GM23338 (cell line): ENCODE results near the gene TSPAN13. TPM values are rescaled to one million over a fixed set of nuclear protein-coding genes. Genes with fewer than 3 reads are reported as not detected.

Experiments used
- ATAC-seq: fragments of 200-7000 bp; cut with Tn5 transposase; 3 replicates; pipeline ENCODE4 v1.9.1; 2020
- DNase-seq: peaks from one replicate; pipeline ENCODE4 v3.0.0-alpha.2; 2015; ENCODE audit warnings: low spot score
- H2AFZ ChIP-seq: fragments of 200-600 bp; sonication (generic); 2 replicates; pipeline ENCODE4 v1.8.0; 2016; ENCODE audit warnings: antibody characterized with exemption, mild to moderate bottlenecking, moderate library complexity
- H3F3A ChIP-seq: fragments of 200-600 bp; sonication (generic); replicated peaks from 2 replicates; pipeline ENCODE4 v1.8.0; 2017; ENCODE audit warnings: antibody characterized with exemption, mixed run types, low read depth
- H3K27ac ChIP-seq: fragments of 200-600 bp; sonication (generic); 2 replicates; pipeline ENCODE4 v1.6.1; 2016; ENCODE audit warnings: low read depth
- H3K27me3 ChIP-seq: fragments of 200-600 bp; sonication (generic); 2 replicates; pipeline ENCODE4 v1.8.0; 2016; ENCODE audit warnings: mild to moderate bottlenecking, mixed run types, moderate library complexity; ENCODE audit not compliant: insufficient read depth
- H3K36me3 ChIP-seq: fragments of 200-600 bp; sonication (generic); 2 replicates; pipeline ENCODE4 v1.8.0; 2016; ENCODE audit warnings: mild to moderate bottlenecking; ENCODE audit not compliant: insufficient read depth
- H3K4me1 ChIP-seq: fragments of 200-600 bp; sonication (generic); 2 replicates; pipeline ENCODE4 v1.8.0; 2016; ENCODE audit warnings: mild to moderate bottlenecking, moderate library complexity; ENCODE audit not compliant: insufficient read depth
- H3K4me2 ChIP-seq: fragments of 200-600 bp; sonication (generic); 2 replicates; pipeline ENCODE4 v1.7.1; 2017; ENCODE audit warnings: mixed run types
- H3K4me3 ChIP-seq: fragments of 200-600 bp; sonication (generic); 2 replicates; pipeline ENCODE4 v1.6.1; 2016; ENCODE audit warnings: mixed run types
- H3K79me2 ChIP-seq: fragments of 200-600 bp; sonication (generic); replicated peaks from 2 replicates; pipeline ENCODE4 v1.8.0; 2017; ENCODE audit warnings: mild to moderate bottlenecking; ENCODE audit not compliant: insufficient read depth
- H3K9me2 ChIP-seq: fragments of 200-600 bp; sonication (generic); 2 replicates; pipeline ENCODE4 v1.8.0; 2017; ENCODE audit not compliant: insufficient read depth
- H4K20me1 ChIP-seq: fragments of 200-600 bp; sonication (generic); replicated peaks from 2 replicates; pipeline ENCODE4 v1.8.0; 2017; ENCODE audit warnings: mild to moderate bottlenecking; ENCODE audit not compliant: insufficient read depth
- H3K27ac Mint-ChIP-seq: 2 replicates; pipeline ENCODE4 v1.8.0; 2020; ENCODE audit warnings: inconsistent platforms, mild to moderate bottlenecking, moderate library complexity, mixed read lengths
- H3K27me3 Mint-ChIP-seq: 3 replicates; pipeline ENCODE4 v1.8.0; 2022; ENCODE audit warnings: low read depth, mild to moderate bottlenecking, moderate library complexity, mixed read lengths, inconsistent platforms; ENCODE audit not compliant: insufficient read depth, poor library complexity
- H3K36me3 Mint-ChIP-seq: 3 replicates; pipeline ENCODE4 v1.8.0; 2021; ENCODE audit warnings: low read depth, mild to moderate bottlenecking, inconsistent platforms, moderate library complexity, mixed read lengths
- H3K4me1 Mint-ChIP-seq: 3 replicates; pipeline ENCODE4 v1.8.0; 2020; ENCODE audit warnings: mild to moderate bottlenecking, inconsistent platforms, mixed read lengths
- H3K4me3 Mint-ChIP-seq: 3 replicates; pipeline ENCODE4 v1.8.0; 2021; ENCODE audit warnings: moderate library complexity, mild to moderate bottlenecking, inconsistent platforms, mixed read lengths
- H3K9me3 Mint-ChIP-seq: 3 replicates; pipeline ENCODE4 v1.8.0; 2020; ENCODE audit warnings: moderate library complexity, mild to moderate bottlenecking, inconsistent platforms, mixed read lengths
- CTCF ChIP-seq, 2 experiments: fragments of 200-600 bp in 1 of 2; sonication (generic) in 1 of 2; conservative IDR thresholded peaks; 2 replicates each; pipeline versions ENCODE4 v1.5.1 to v1.6.1; 2016 to 2017; ENCODE audit warnings: antibody characterized with exemption in 2 of 2, low read depth in 2 of 2, mild to moderate bottlenecking in 2 of 2, moderate library complexity in 1 of 2
- ETS1 ChIP-seq: IDR thresholded peaks from 2 replicates; pipeline ENCODE4 v1.6.1; 2016; ENCODE audit warnings: antibody characterized with exemption
- EZH2 ChIP-seq: fragments of 200-600 bp; sonication (generic); IDR thresholded peaks from one replicate; pipeline ENCODE4 v1.8.0; 2017; ENCODE audit warnings: antibody characterized with exemption, mild to moderate bottlenecking, low read depth; ENCODE audit not compliant: unreplicated experiment
- NANOG ChIP-seq: IDR thresholded peaks from 2 replicates; pipeline ENCODE4 v1.6.1; 2016; ENCODE audit warnings: antibody characterized with exemption, borderline replicate concordance
- POLR2AphosphoS5 ChIP-seq: IDR thresholded peaks from 2 replicates; pipeline ENCODE4 v1.6.1; 2016; ENCODE audit warnings: antibody characterized with exemption, low read depth
- REST ChIP-seq: IDR thresholded peaks from one replicate; pipeline ENCODE4 v1.6.1; 2018; ENCODE audit warnings: antibody characterized with exemption; ENCODE audit not compliant: unreplicated experiment
- STAT1 ChIP-seq: IDR thresholded peaks from one replicate; pipeline ENCODE4 v1.6.1; 2016; ENCODE audit warnings: antibody characterized with exemption; ENCODE audit not compliant: unreplicated experiment
- ZNF114 ChIP-seq: fragments of 250-450 bp; sonication (Bioruptor Pico); IDR thresholded peaks from 2 replicates; pipeline ENCODE4 v1.5.0; 2020; ENCODE audit warnings: mild to moderate bottlenecking, moderate library complexity
- ZNF331 ChIP-seq: fragments of 250-450 bp; sonication (Bioruptor Pico); IDR thresholded peaks from 2 replicates; pipeline ENCODE4 v1.5.0; 2020; ENCODE audit warnings: low read depth, mild to moderate bottlenecking, moderate library complexity
- polyA plus RNA-seq: library from polyadenylated mRNA; unstranded; fragments of >200 nt; fragmentation: Nextera tagmentation; extraction: Ambion mirVana; gene quantifications from 2 replicates; pipeline ENCODE4 v1.2.1, GENCODE V29; 2016
- total RNA-seq: library from RNA; depleted of rRNA; stranded (reverse); fragments of >200 nt; shearing (Covaris generic); gene quantifications from 2 replicates; pipeline ENCODE4 v1.2.3, GENCODE V29; 2014

TSPAN13 gene
- total and polyA plus RNA-seq, 2 experiments from 2014 or later: 27.6 to 40.9 TPM

GRCh38 chr7:16785846-16786245 lies 32.3 kb downstream of the TSPAN13 start:
- H3K4me3 Mint-ChIP-seq: no peak overlapping the region
- H4K20me1 ChIP-seq: no peaks in the 10 kb centered on the region
- no peaks in the 10 kb centered on the region for H3K36me3 ChIP-seq
- no peaks in the 10 kb centered on the region for H3K79me2 ChIP-seq
- no peaks in the 10 kb centered on the region for H3K9me2 ChIP-seq
- H3K9me3 Mint-ChIP-seq: no peaks in the 10 kb centered on the region
- no peaks in the 10 kb centered on the region for H3K27me3 ChIP-seq
- no peak overlapping the region for H3K4me3 ChIP-seq
- H3K36me3 Mint-ChIP-seq: no peaks in the 10 kb centered on the region
- ATAC-seq (no peak), DNase-seq (no peak)
- H3K4me1 Mint-ChIP-seq: no peaks in the 10 kb centered on the region; the same call in 2 of the 3 replicates
- H3F3A ChIP-seq: no peaks in the 10 kb centered on the region
- no peak overlapping the region for H3K27ac Mint-ChIP-seq
- no peak for TF ChIP-seq EZH2
- TF ChIP-seq CTCF (conservative IDR thresholded peaks at IDR 0.05; ENCODE audit: low read depth in 2 of 2): no peak
- no peak for TF ChIP-seq REST
- no peak for TF ChIP-seq STAT1
- TF ChIP-seq ZNF114 (CRISPR knock-in tag): no peak
- no peak for TF ChIP-seq ZNF331
- H3K27ac ChIP-seq: no peak overlapping the region
- H3K4me2 ChIP-seq: no peak overlapping the region
- H3K27me3 Mint-ChIP-seq: no peaks in the 10 kb centered on the region
- no peaks in the 10 kb centered on the region for H3K4me1 ChIP-seq
- no peak overlapping the region for H2AFZ ChIP-seq

- no peaks in the 10 kb centered on the region for H3K27me3 Mint-ChIP-seq
- TF ChIP-seq ETS1 (no peak), NANOG (no peak), POLR2AphosphoS5 (no peak), EZH2 (no peak), REST (no peak)
Observed at GRCh38 chr7:16786257-16786656, 32.7 kb downstream of the TSPAN13 start.

More at GRCh38 chr7:16786257-16786656, 32.7 kb downstream of the TSPAN13 start:
- Histone ChIP-seq H3F3A (no peaks in the 10 kb centered on the region), H3K4me1 (no peaks in the 10 kb centered on the region), H3K9me2 (no peaks in the 10 kb centered on the region), H3K36me3 (no peaks in the 10 kb centered on the region), H3K4me3 (no peak overlapping the region), H4K20me1 (no peaks in the 10 kb centered on the region), H3K79me2 (no peaks in the 10 kb centered on the region), H3K27ac (no peak overlapping the region), H3K4me2 (no peak overlapping the region), H2AFZ (no peak overlapping the region), H3K27me3 (no peaks in the 10 kb centered on the region)
- Mint-ChIP-seq H3K27ac (no peak overlapping the region), H3K4me1 (no peaks in the 10 kb centered on the region; the same call in 2 of the 3 replicates), H3K4me3 (no peak overlapping the region), H3K9me3 (no peaks in the 10 kb centered on the region; the same call in 2 of the 3 replicates), H3K36me3 (peaks cover 3% of the 10 kb centered on the region; the same call in 1 of the 3 replicates)
- no peak for DNase-seq
- ATAC-seq: no peak
